Nephron progenitor cell (in vitro differentiated cells): ENCODE results near the gene HMCN1.

Source experiments
- DNase-seq: peaks from one replicate; pipeline ENCODE4 v3.0.0; 2021
- H3K27ac Mint-ChIP-seq: 2 replicates; pipeline ENCODE4 v1.8.0; 2021; ENCODE audit warnings: mild to moderate bottlenecking, moderate library complexity, mixed read lengths
- H3K27me3 Mint-ChIP-seq: 2 replicates; pipeline ENCODE4 v1.8.0; 2021; ENCODE audit warnings: mild to moderate bottlenecking, low read depth, mixed read lengths; ENCODE audit not compliant: poor library complexity
- H3K36me3 Mint-ChIP-seq: 2 replicates; pipeline ENCODE4 v1.8.0; 2021; ENCODE audit warnings: low read depth, mixed read lengths
- H3K4me1 Mint-ChIP-seq: 2 replicates; pipeline ENCODE4 v1.8.0; 2021; ENCODE audit warnings: mixed read lengths
- H3K4me3 Mint-ChIP-seq: 2 replicates; pipeline ENCODE4 v1.8.0; 2021; ENCODE audit warnings: mild to moderate bottlenecking, moderate library complexity, mixed read lengths
- H3K9me3 Mint-ChIP-seq: 2 replicates; pipeline ENCODE4 v1.8.0; 2021; ENCODE audit warnings: mild to moderate bottlenecking, moderate library complexity, mixed read lengths
- TF ChIP-seq, protein P1 (sequence below): fragments of 200-600 bp; sonication (generic); IDR thresholded peaks from 2 replicates; pipeline ENCODE4 v1.5.0; 2021; ENCODE audit warnings: antibody characterized with exemption

HMCN1 gene

DNA sequence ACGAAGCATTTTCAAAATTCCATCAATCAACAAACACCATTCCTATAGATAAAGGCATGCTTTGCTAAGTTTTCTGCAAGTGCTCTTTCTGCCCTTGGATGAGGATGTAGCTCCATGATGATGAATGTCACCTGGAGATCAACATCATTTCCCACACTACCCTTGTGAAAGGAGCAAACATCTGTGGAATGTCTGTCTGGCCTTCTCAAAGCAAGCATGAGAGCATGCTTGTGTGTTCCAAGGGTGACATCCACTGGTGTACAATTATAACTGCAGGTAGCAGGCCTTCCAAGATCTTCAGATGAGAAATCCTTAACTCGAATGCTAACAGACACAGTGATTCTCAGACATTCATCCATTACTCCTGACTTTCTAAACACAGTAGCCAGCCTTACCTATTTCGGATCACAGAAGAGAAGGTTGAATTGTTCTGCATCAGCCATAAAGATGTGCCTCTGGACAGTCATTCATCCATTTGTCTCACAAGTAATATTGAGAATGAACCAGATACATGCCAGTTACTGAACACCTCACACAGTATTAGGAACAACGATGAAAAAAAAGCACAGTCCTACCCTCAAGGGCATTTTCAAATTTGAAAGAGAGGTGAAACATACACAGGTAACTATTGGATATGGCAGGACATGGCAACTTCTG is 478.5 kb downstream of the HMCN1 start:
- no peak overlapping the region for H3K4me3 Mint-ChIP-seq
- peak; percentile 41 for DNase-seq
- no peaks in the 10 kb centered on the region for H3K9me3 Mint-ChIP-seq
- TF ChIP-seq, protein P1, sequence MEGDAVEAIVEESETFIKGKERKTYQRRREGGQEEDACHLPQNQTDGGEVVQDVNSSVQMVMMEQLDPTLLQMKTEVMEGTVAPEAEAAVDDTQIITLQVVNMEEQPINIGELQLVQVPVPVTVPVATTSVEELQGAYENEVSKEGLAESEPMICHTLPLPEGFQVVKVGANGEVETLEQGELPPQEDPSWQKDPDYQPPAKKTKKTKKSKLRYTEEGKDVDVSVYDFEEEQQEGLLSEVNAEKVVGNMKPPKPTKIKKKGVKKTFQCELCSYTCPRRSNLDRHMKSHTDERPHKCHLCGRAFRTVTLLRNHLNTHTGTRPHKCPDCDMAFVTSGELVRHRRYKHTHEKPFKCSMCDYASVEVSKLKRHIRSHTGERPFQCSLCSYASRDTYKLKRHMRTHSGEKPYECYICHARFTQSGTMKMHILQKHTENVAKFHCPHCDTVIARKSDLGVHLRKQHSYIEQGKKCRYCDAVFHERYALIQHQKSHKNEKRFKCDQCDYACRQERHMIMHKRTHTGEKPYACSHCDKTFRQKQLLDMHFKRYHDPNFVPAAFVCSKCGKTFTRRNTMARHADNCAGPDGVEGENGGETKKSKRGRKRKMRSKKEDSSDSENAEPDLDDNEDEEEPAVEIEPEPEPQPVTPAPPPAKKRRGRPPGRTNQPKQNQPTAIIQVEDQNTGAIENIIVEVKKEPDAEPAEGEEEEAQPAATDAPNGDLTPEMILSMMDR = peak; percentile 85
- H3K27me3 Mint-ChIP-seq = no peaks in the 10 kb centered on the region
- H3K36me3 Mint-ChIP-seq = no peaks in the 10 kb centered on the region
- no peak overlapping the region for H3K27ac Mint-ChIP-seq
- peaks cover 7% of the 10 kb centered on the region for H3K4me1 Mint-ChIP-seq

DNA sequence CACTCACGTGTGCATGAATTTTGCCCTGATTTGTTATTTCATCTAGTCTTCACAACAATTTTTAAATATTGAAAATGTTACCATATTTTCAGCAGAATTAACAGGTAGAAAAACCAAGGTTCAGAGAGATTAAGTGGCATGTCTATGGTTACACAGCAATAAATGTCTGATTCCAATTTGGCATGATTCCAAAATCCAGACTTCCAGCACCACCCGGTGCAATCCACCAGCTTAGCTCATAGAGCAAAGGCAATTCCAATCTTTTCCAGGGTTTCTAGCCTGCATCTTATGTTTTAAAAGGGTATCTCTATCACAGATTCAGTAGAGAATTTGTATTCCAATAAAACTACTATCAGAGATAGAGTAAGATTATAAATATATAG is 479.0 kb downstream of the HMCN1 start:
- TF ChIP-seq, protein P1 = no peak
- H3K4me1 Mint-ChIP-seq = peaks cover 7% of the 10 kb centered on the region

DNA sequence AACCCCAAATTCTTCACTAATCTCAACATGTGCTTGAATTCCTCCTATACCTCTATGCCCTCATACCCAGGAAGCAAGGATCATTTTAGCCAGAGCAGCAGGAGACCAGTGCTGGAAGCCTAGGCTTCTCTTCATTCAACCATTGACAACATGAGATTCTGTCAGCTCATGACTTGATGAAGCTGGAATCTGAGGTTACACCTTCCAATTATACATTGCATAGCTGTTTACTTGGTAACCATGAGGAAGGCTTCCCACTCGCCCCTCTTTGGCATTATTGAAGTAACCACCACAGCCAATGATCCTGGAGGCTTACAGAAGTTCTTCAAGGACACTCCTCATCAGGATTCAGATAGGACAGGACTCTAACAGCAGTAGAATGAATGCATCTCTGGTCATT is 480.6 kb downstream of the HMCN1 start:
- H3K4me1 Mint-ChIP-seq = peaks cover 7% of the 10 kb centered on the region
- no peak overlapping the region for H3K4me3 Mint-ChIP-seq
- no peak overlapping the region for H3K27ac Mint-ChIP-seq
- no peaks in the 10 kb centered on the region for H3K9me3 Mint-ChIP-seq
- no peaks in the 10 kb centered on the region for H3K27me3 Mint-ChIP-seq
- DNase-seq = no peak
- TF ChIP-seq, protein P1 = no peak
- no peaks in the 10 kb centered on the region for H3K36me3 Mint-ChIP-seq

More for the DNA sequence above, 479.0 kb downstream of the HMCN1 start:
- H3K4me3 Mint-ChIP-seq = no peak overlapping the region
- DNase-seq = no peak
- H3K27me3 Mint-ChIP-seq = no peaks in the 10 kb centered on the region
- H3K36me3 Mint-ChIP-seq = no peaks in the 10 kb centered on the region
- H3K27ac Mint-ChIP-seq = no peak overlapping the region
- H3K9me3 Mint-ChIP-seq = no peaks in the 10 kb centered on the region

DNA sequence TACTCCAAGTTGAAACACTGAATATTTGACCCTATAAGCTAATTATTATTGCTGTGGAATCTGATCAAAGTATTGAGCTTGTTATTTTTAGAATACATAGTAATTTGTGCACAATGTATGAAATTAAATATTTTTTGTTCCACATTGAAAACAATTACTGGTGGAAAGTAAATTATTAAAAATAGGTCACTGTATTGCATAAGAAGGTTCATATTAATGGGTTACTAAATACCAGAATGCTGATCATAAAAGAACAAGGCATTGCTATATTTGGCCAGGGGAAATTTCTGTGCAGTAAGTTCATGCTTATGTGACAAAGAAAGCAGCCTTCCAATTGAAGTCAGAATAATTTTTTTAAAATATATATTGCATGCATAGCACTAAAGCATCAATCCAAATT is 481.4 kb downstream of the HMCN1 start:
- no peaks in the 10 kb centered on the region for H3K36me3 Mint-ChIP-seq

DNA sequence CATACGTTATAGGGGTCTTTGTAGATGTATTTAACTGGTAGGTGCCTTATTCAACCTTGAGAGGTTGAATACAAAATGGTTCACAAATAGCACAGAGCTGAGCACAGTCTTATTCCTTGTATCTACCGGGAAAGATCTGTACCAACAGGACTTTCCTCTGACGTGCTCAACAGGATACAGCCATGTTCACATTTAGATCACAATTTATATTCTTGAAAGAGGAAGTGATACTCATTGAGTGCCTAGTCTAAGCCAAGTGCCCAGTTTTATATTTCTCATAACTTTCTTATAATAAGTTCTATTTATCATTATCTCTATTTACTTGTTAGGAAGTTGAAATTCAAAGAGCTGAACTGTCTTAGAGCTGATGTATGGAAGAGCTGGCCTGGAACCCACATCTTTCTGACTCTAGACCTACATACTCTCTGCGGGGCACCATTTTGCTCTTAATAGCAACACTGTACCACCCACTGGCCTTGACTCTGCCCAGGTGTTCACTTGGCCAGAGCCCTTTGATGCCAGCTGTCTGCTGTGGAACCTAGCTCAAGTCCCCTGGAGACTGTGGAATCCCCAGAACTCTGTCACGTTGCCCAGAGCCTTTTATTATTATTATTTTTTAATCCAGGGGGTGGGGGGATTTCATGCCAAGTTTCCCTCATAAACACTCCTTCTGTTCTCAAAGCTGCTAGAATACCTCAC is 484.6 kb downstream of the HMCN1 start:
- Mint-ChIP-seq H3K9me3 (no peaks in the 10 kb centered on the region), H3K27me3 (peaks cover 3% of the 10 kb centered on the region), H3K36me3 (no peaks in the 10 kb centered on the region), H3K27ac (no peak overlapping the region), H3K4me1 (no peaks in the 10 kb centered on the region), H3K4me3 (no peak overlapping the region)
- DNase-seq = no peak
- TF ChIP-seq, protein P1 = no peak

More for the DNA sequence above, 481.4 kb downstream of the HMCN1 start:
- DNase-seq = no peak
- no peak overlapping the region for H3K4me3 Mint-ChIP-seq
- peaks cover 1% of the 10 kb centered on the region for H3K4me1 Mint-ChIP-seq
- no peaks in the 10 kb centered on the region for H3K27me3 Mint-ChIP-seq
- H3K27ac Mint-ChIP-seq = no peak overlapping the region
- TF ChIP-seq, protein P1 = no peak
- no peaks in the 10 kb centered on the region for H3K9me3 Mint-ChIP-seq

DNA sequence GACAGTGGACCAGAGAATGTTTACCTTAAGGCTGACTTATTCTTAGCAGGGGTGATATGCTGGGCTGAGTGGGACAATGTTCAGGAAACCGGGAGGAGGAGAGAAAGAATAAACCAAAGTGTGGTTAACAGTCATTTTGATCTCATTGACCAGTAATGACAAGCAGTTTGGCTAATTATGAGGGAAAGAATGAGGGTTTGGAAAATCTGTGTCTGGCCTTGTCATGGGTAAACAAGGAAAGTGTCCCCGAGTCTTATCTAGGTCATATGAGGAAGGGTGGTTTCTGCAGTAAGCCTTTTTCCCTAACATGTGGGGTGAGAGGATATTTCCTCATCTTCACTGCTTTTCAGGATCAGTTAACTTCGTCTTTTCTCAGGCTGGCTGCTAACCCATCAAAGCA is 485.9 kb downstream of the HMCN1 start:
- Mint-ChIP-seq H3K36me3 (no peaks in the 10 kb centered on the region), H3K9me3 (no peaks in the 10 kb centered on the region), H3K4me1 (no peaks in the 10 kb centered on the region), H3K27me3 (peaks cover 3% of the 10 kb centered on the region), H3K4me3 (no peak overlapping the region), H3K27ac (peak overlapping the region; percentile 4)
- no peak for DNase-seq
- TF ChIP-seq, protein P1 = no peak
